BJ (cell line): ENCODE results near the gene GRIK3. TPM values are rescaled to one million over a fixed set of nuclear protein-coding genes. Genes with fewer than 3 reads are reported as not detected.
"Not testable (repeated sequence)": the region's sequence is repeated elsewhere in the genome, so short reads cannot be mapped to it uniquely, and the experiment has no call there.

ENCODE experiments used
- CTCF ChIA-PET: fragments of 350-600 bp; formaldehyde crosslinking; extraction: SDS; loops from one replicate; lab custom pipeline; 2021; ENCODE audit warnings: antibody characterized with exemption, inconsistent platforms; lab: Yijun Ruan, JAX
- POLR2A ChIA-PET: fragments of 300-600 bp; sonication (Branson Sonifier 250); formaldehyde crosslinking; extraction: SDS; loops from one replicate; lab custom pipeline; 2021; ENCODE audit warnings: antibody characterized with exemption; lab: Charles Lee
- DNase-seq: peaks from one replicate; pipeline ENCODE4 v3.0.0-alpha.2; 2011; ENCODE audit warnings: low read depth
- H3K27me3 ChIP-seq: 2 replicates; pipeline ENCODE4 v1.6.0; 2011; ENCODE audit warnings: low read length; ENCODE audit not compliant: control insufficient read depth, insufficient read depth
- H3K36me3 ChIP-seq: 2 replicates; pipeline ENCODE4 v1.5.1; 2011; ENCODE audit warnings: low read length; ENCODE audit not compliant: control insufficient read depth, insufficient read depth
- H3K4me3 ChIP-seq: 2 replicates; pipeline ENCODE4 v1.5.1; 2011; ENCODE audit warnings: low read depth, mild to moderate bottlenecking, control low read depth, low read length
- polyA plus RNA-seq: library from polyadenylated mRNA; depleted of rRNA; stranded (reverse); fragments of >200 nt; gene quantifications from 2 replicates; pipeline ENCODE4 v1.2.3, GENCODE V29; 2011
- TF ChIP-seq, protein P1 (sequence below): IDR thresholded peaks from 2 replicates; pipeline ENCODE4 v1.5.1; 2011; ENCODE audit warnings: low read depth, mild to moderate bottlenecking, control low read depth, inconsistent platforms, low read length, moderate library complexity; ENCODE audit not compliant: insufficient read depth

The GRIK3 gene
- polyA plus RNA-seq, 1 experiment = not detected

DNA sequence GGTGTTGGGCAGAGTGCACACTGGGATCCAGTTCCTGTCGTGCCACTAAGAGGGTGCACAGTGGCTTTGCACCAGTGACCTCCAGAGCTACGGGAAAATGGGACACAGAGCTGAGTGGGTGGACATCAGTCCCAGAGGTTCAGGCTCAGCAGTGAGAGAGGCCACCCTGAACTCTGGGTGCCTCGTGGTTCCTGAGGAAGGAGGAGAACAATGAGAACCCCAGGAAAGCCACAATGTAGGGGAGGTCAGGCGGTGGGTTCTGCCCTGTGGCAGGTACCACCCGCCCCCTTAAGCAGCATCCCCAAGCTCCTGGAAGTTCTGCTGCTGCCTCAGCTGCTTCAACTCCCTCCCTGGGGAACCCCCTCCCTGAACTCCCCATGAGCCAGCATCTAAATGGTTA, 112.2 kb downstream of the GRIK3 start:
- no peak for DNase-seq
- ChIA-PET CTCF (no interaction called here), POLR2A (no interaction called here)
- Histone ChIP-seq H3K27me3 (no peaks in the 10 kb centered on the region), H3K4me3 (no peak overlapping the region), H3K36me3 (no peaks in the 10 kb centered on the region)
- TF ChIP-seq, protein P1, sequence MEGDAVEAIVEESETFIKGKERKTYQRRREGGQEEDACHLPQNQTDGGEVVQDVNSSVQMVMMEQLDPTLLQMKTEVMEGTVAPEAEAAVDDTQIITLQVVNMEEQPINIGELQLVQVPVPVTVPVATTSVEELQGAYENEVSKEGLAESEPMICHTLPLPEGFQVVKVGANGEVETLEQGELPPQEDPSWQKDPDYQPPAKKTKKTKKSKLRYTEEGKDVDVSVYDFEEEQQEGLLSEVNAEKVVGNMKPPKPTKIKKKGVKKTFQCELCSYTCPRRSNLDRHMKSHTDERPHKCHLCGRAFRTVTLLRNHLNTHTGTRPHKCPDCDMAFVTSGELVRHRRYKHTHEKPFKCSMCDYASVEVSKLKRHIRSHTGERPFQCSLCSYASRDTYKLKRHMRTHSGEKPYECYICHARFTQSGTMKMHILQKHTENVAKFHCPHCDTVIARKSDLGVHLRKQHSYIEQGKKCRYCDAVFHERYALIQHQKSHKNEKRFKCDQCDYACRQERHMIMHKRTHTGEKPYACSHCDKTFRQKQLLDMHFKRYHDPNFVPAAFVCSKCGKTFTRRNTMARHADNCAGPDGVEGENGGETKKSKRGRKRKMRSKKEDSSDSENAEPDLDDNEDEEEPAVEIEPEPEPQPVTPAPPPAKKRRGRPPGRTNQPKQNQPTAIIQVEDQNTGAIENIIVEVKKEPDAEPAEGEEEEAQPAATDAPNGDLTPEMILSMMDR = no peak

DNA sequence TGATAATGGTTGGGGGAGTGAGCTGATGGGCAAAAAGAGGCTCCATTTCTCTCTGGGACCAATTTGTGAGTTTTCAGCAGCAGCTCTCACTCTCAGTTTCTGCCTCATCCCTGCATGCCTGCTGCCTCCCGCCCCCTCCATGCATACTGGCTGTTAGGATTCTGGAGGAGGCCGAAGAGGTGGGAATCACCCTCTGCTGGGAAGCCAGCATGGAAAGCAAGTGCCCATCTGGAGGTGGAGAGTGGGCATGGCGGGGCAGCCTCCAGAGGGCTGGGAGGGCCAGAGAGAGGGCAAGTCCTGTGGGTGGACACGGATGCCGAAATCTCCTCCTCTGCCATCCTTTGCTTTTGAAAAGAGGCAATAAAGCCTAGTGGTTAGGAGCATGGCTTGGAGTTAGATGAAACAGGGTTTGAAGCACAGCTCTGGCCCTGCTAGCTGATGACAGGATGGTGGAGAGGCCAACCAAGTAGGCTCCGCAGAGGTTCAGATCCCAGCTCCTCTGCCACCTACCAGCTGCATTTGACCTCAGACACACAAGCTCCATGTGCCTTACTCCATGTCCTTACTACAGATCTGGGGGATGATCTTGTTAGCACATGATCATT, 113.4 kb downstream of the GRIK3 start:
- TF ChIP-seq, protein P1 = no peak
- H3K36me3 ChIP-seq = no peaks in the 10 kb centered on the region
- DNase-seq = no peak
- no peaks in the 10 kb centered on the region for H3K27me3 ChIP-seq
- no peak overlapping the region for H3K4me3 ChIP-seq
- CTCF ChIA-PET = no interaction called here
- POLR2A ChIA-PET = no interaction called here

DNA sequence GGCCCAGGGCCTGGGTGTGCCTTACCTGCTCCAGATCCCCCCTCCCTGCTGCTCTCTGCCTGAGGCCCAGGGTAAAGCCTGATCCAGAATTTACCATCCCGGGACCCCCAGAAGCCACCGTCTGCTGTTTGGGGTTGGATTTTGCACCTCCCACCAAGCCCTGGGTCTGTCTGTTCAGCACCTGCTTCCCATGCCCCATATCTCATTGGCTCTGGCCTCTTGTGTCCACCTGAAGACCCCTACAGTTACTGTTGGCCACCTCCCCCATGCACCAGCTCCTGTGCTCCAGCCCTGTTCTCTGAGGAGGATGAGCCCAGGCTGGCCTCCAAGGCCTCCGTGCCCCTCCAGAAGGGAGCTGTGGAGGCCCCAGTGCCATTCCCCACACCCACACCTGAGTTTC, 113.9 kb downstream of the GRIK3 start:
- Histone ChIP-seq H3K36me3 (no peaks in the 10 kb centered on the region), H3K4me3 (no peak overlapping the region), H3K27me3 (no peaks in the 10 kb centered on the region)
- CTCF ChIA-PET = no interaction called here
- no peak for DNase-seq
- POLR2A ChIA-PET = no interaction called here
- TF ChIP-seq, protein P1 = no peak

DNA sequence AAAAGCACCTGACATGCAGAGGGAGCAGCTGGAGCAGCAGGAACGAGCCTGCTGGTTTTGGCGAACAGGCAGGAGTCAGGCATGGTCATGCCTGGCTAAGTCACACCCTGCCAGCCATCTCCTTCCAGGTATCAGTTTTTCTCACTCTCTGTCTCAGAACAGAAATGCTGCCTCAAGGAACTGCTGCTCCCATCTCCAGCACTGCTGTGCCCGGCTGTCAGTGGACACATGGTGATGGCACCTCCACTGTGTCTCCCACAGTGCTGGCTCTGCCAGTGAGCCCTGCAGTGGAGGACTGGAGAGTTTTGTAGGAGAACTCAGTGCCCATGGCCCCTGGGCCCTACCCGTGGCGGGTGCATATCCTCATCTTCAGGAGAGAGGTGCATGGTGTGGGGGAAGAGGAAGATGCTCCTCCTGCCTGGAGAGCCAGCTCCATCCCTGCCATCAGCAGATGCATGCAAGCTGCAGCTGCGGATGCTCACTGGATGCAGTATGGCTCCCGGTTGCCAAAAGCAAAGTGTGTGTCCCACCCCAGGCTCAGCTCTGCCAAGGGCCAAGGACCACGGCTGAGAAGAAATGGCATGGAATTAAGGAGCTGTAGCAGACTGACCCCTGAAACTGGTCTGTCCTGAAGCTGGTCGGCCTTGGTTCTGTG, 114.7 kb downstream of the GRIK3 start:
- no peak overlapping the region for H3K4me3 ChIP-seq
- CTCF ChIA-PET = no interaction called here
- no peak for DNase-seq
- H3K27me3 ChIP-seq = no peaks in the 10 kb centered on the region
- no peaks in the 10 kb centered on the region for H3K36me3 ChIP-seq
- POLR2A ChIA-PET = no interaction called here
- TF ChIP-seq, protein P1 = no peak

DNA sequence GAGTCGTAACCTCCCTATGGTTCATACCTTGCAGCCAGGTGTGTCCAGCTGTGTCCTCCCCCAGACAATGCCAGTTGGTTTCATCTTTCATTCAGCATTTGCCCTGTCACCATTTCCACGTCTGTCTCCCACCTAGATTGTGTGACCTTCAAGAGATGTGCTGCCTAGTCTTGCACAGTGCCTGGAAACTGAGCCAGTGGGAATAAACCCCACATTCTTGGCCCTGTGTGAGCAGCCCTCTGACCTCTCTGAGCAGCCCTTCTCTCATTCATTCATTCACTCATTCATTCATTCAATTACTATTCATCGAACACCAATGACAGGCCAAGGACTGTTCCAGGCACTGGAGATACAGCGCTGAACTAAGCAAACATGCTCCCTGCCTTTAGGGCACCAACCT, 115.7 kb downstream of the GRIK3 start:
- TF ChIP-seq, protein P1 = no peak
- ChIA-PET CTCF (no interaction called here), POLR2A (no interaction called here)
- H3K36me3 ChIP-seq = no peaks in the 10 kb centered on the region
- DNase-seq = no peak
- H3K4me3 ChIP-seq = no peak overlapping the region
- no peaks in the 10 kb centered on the region for H3K27me3 ChIP-seq

DNA sequence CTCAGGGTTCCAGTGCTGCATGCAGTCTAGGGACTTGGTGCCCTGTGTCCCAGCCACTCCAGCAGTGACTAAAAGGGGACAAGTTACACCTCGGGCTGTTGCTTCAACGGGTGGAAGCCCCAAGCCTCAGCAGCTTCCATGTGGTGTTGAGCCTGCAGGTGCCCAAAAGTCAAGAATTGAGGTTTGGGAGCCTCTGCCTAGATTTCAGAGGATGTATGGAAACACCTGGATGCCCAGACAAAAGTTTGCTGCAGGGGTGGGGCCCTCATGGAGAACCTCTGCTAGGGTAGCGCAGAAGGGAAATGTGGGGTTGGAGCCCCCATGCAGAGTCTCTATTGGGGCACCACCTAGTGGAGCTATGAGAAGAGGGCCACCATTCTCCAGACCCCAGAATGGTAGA, 117.8 kb downstream of the GRIK3 start:
- POLR2A ChIA-PET, CTCF ChIA-PET, H3K27me3 ChIP-seq, H3K4me3 ChIP-seq, H3K36me3 ChIP-seq, DNase-seq: not testable (repeated sequence)
